ENCODE measurements around the gene FCRL4.

FCRL4 gene

GRCh38 chr1:157597959-157598667 lies at the start of gene FCRL4:
Gene FCRL4 (minus strand): TSS chr1:157598085. CDS start chr1:157597944, 141 bp downstream.
- no peaks in the 10 kb centered on the region for H3K36me3 ChIP-seq (ENCODE audit: insufficient read depth, low read length)
- H4K20me1 ChIP-seq (ENCODE audit: insufficient read depth, low read length), result no peaks in the 10 kb centered on the region
- peaks cover 13% of the 10 kb centered on the region for H3K4me1 ChIP-seq (ENCODE audit: insufficient read depth, low read length, severe bottlenecking)
- no peak within 1 kb of the TSS for H3K9ac ChIP-seq (ENCODE audit: low read length)
- no peaks in the 10 kb centered on the region for H3K9me3 ChIP-seq (ENCODE audit: low read length)
- H3K79me2 ChIP-seq (ENCODE audit: insufficient read depth, low read length), result no peaks in the 10 kb centered on the region
- TF ChIP-seq, protein P1, sequence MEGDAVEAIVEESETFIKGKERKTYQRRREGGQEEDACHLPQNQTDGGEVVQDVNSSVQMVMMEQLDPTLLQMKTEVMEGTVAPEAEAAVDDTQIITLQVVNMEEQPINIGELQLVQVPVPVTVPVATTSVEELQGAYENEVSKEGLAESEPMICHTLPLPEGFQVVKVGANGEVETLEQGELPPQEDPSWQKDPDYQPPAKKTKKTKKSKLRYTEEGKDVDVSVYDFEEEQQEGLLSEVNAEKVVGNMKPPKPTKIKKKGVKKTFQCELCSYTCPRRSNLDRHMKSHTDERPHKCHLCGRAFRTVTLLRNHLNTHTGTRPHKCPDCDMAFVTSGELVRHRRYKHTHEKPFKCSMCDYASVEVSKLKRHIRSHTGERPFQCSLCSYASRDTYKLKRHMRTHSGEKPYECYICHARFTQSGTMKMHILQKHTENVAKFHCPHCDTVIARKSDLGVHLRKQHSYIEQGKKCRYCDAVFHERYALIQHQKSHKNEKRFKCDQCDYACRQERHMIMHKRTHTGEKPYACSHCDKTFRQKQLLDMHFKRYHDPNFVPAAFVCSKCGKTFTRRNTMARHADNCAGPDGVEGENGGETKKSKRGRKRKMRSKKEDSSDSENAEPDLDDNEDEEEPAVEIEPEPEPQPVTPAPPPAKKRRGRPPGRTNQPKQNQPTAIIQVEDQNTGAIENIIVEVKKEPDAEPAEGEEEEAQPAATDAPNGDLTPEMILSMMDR (IDR thresholded peaks at IDR 0.05; ENCODE audit: low read length), result no peak
- H3K9me2 ChIP-seq (ENCODE audit: low read depth, low read length), result no peaks in the 10 kb centered on the region
- no peaks in the 10 kb centered on the region for H3K27me3 ChIP-seq (ENCODE audit: insufficient read depth, low read length)
- no peak within 1 kb of the TSS for H3K27ac ChIP-seq (ENCODE audit: low read depth, low read length, poor library complexity, severe bottlenecking)
- no peak within 1 kb of the TSS for H3K4me3 ChIP-seq (ENCODE audit: low read depth, low read length, poor library complexity, severe bottlenecking)
- no peaks in the 10 kb centered on the region for H3F3A ChIP-seq (ENCODE audit: insufficient read depth, low read length)
- H2AFZ ChIP-seq (ENCODE audit: low read length), result no peak within 1 kb of the TSS
- no peak within 1 kb of the TSS for H3K4me2 ChIP-seq (ENCODE audit: low read length)

- peaks cover 65% of the 10 kb centered on the region for H3K4me1 ChIP-seq (ENCODE audit: insufficient read depth, low read length, severe bottlenecking)
- TF ChIP-seq, protein P1 (IDR thresholded peaks at IDR 0.05; ENCODE audit: low read length), result no peak
- TF ChIP-seq EZH2 (IDR thresholded peaks at IDR 0.05; ENCODE audit: borderline replicate concordance, low read length), result no peak
- no peaks in the 10 kb centered on the region for H3K9me2 ChIP-seq (ENCODE audit: low read depth, low read length)
- H3F3A ChIP-seq (ENCODE audit: insufficient read depth, low read length), result no peaks in the 10 kb centered on the region
- peak overlapping the region; percentile 38 for H3K4me2 ChIP-seq (ENCODE audit: low read length)
- no peaks in the 10 kb centered on the region for H3K79me2 ChIP-seq (ENCODE audit: insufficient read depth, low read length)
- no peaks in the 10 kb centered on the region for H3K36me3 ChIP-seq (ENCODE audit: insufficient read depth, low read length)
- no peaks in the 10 kb centered on the region for H3K9me3 ChIP-seq (ENCODE audit: low read length)
- H3K27ac ChIP-seq (ENCODE audit: low read depth, low read length, poor library complexity, severe bottlenecking), result peak overlapping the region; percentile 68
- no peaks in the 10 kb centered on the region for H3K27me3 ChIP-seq (ENCODE audit: insufficient read depth, low read length)
- peak overlapping the region; percentile 37 for H3K9ac ChIP-seq (ENCODE audit: low read length)
- H4K20me1 ChIP-seq (ENCODE audit: insufficient read depth, low read length), result no peaks in the 10 kb centered on the region
- H2AFZ ChIP-seq (ENCODE audit: low read length), result peak overlapping the region; percentile 27; the same call in 1 of the 2 replicates
- H3K4me3 ChIP-seq (ENCODE audit: low read depth, low read length, poor library complexity, severe bottlenecking), result no peak overlapping the region
Measured at GRCh38 chr1:157646144-157646543, 48.3 kb upstream of the FCRL4 start.

DNA sequence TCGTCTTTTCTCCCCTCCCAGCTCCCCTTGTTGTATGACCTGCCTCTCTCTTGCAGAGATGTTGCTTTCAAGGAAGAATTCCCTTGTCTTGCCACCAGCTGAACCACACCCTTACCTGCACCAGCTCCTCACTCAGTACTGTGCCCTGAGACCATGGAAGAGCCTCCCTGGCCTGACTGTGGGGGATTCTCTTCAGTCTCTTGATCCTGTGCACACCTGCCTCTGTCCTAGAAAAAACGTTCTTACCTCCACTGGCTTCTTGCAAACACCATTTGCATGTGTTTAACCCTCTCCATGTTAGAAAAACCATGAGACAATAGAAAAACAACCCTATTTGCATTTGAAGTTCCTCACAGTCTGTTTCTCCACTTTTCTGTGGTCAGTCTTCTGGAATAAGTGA lies 43.3 kb upstream of the FCRL4 start:
- H3K9me2 ChIP-seq (ENCODE audit: low read depth, low read length), result no peaks in the 10 kb centered on the region
- H3K4me2 ChIP-seq (ENCODE audit: low read length), result peak overlapping the region; percentile 36; the same call in 1 of the 2 replicates
- H3K27ac ChIP-seq (ENCODE audit: low read depth, low read length, poor library complexity, severe bottlenecking), result peak overlapping the region; percentile 72
- no peaks in the 10 kb centered on the region for H3F3A ChIP-seq (ENCODE audit: insufficient read depth, low read length)
- no peaks in the 10 kb centered on the region for H3K27me3 ChIP-seq (ENCODE audit: insufficient read depth, low read length)
- no peaks in the 10 kb centered on the region for H4K20me1 ChIP-seq (ENCODE audit: insufficient read depth, low read length)
- no peaks in the 10 kb centered on the region for H3K36me3 ChIP-seq (ENCODE audit: insufficient read depth, low read length)
- no peaks in the 10 kb centered on the region for H3K9me3 ChIP-seq (ENCODE audit: low read length)
- H3K4me3 ChIP-seq (ENCODE audit: low read depth, low read length, poor library complexity, severe bottlenecking), result peak overlapping the region; percentile 14
- no peak overlapping the region for H2AFZ ChIP-seq (ENCODE audit: low read length)
- no peak for TF ChIP-seq EZH2 (IDR thresholded peaks at IDR 0.05; ENCODE audit: borderline replicate concordance, low read length)
- TF ChIP-seq, protein P1 (IDR thresholded peaks at IDR 0.05; ENCODE audit: low read length), result no peak
- no peak overlapping the region; the same call in 1 of the 2 replicates for H3K9ac ChIP-seq (ENCODE audit: low read length)
- H3K4me1 ChIP-seq (ENCODE audit: insufficient read depth, low read length, severe bottlenecking), result peaks cover 42% of the 10 kb centered on the region
- H3K79me2 ChIP-seq (ENCODE audit: insufficient read depth, low read length), result no peaks in the 10 kb centered on the region

All from OCI-LY1 (cell line).